ENCODE measurements around the gene MRPL24. TPM values are rescaled to one million over a fixed set of nuclear protein-coding genes. Genes with fewer than 3 reads are reported as not detected.

The MRPL24 gene
- total and polyA plus RNA-seq, 12 donors = 70.3 to 250 (median 88.1) TPM

GRCh38 chr1:156750711-156751450 is 10.0 kb upstream of the MRPL24 start:
- Histone ChIP-seq H3K27me3 (no peaks in the 10 kb centered on the region), H3K4me1 (peaks cover 36 to 70% (median 59%) of the 10 kb centered on the region in 9 donors), H3K36me3 (peaks cover 0 to 3% (median 0%) of the 10 kb centered on the region in 9 donors), H3K9me3 (no peaks in the 10 kb centered on the region), H3K4me3 (peak overlapping the region; percentile 68 to 99 (median 97)), H3K27ac (peak overlapping the region; percentile 94 to 100 (median 100))
- intact Hi-C loops (cut with DNase I) = loop anchor here in 3 of 10 donors (1.0 to 2.0 kb wide), 2 partner anchors 15 to 16 kb away; partner anchors contain the start of gene PRCC (in 1 of the 3)
- WGBS, 2 donors = 0% methylated on average over 58 to 64 of the region's 64 CpGs
- TF ChIP-seq CTCF (IDR thresholded peaks at IDR 0.05) = peak in 3 of 9 donors; percentile 7 to 14 (median 13)
- DNase-seq (peak; percentile 55 to 69), ATAC-seq (peak in 5 of 8 donors; percentile 2 to 16 (median 4))

- peak overlapping the region; percentile 68 to 99 (median 97) for H3K4me3 ChIP-seq
- TF ChIP-seq CTCF (IDR thresholded peaks at IDR 0.05) = no peak
- H3K27ac ChIP-seq = peak overlapping the region; percentile 94 to 100 (median 100)
- no peaks in the 10 kb centered on the region for H3K27me3 ChIP-seq
- peaks cover 0 to 4% (median 0%) of the 10 kb centered on the region in 9 donors for H3K36me3 ChIP-seq
- intact Hi-C loops (cut with DNase I) = loop anchor here in 1 of 10 donors (2.0 kb wide), 1 partner anchor 17 kb away; the partner anchor contains the start of gene PRCC
- DNase-seq (no peak), ATAC-seq (no peak)
- no peaks in the 10 kb centered on the region for H3K9me3 ChIP-seq
- peaks cover 39 to 70% (median 65%) of the 10 kb centered on the region in 9 donors for H3K4me1 ChIP-seq
- 3 to 4% methylated on average over 5 of the region's 5 CpGs for WGBS, 2 donors
Measured at GRCh38 chr1:156750191-156750672, 9.3 kb upstream of the MRPL24 start.

DNA sequence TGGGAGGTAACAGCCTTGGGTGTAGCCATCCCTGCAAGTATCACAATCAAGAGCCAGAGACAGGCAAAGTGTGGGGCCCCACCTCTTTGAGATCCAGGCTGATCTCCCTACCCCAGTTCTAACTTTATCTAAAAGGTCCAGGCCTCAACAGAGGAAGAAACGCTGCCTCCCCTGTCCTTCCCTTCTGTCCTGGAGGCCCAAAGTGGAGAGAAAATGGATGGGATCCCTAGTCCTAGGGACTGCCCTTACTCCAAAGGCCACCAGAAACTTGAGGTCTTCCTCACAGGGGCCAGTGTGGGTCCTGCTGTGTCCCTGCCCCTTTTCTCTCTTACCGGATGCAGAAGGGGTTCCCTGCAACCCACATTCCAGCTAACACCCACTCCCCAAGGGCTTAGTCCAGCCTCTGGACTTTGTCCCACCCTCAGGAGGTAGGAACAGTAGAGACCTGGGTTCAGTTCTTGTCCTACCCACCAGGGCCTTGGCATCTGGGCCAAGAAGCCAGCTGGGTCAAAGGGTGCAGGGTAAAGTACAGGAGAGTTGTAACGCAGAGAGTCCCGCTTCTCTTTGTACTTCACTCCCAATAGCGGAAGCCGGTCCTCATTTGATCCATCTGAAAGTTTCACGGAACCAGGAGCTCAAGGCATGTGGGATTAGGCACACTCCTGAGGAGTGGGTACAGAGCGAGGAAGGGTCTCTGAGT is 8.7 kb upstream of the MRPL24 start:
- DNase-seq = no peak

More for the DNA sequence above, 8.7 kb upstream of the MRPL24 start:
- Histone ChIP-seq H3K27ac (peak overlapping the region; percentile 94 to 100 (median 100)), H3K27me3 (no peaks in the 10 kb centered on the region), H3K9me3 (no peaks in the 10 kb centered on the region), H3K4me1 (peaks cover 39 to 72% (median 66%) of the 10 kb centered on the region in 9 donors), H3K36me3 (peaks cover 0 to 10% (median 0%) of the 10 kb centered on the region in 9 donors), H3K4me3 (peak overlapping the region; percentile 68 to 99 (median 97))
- WGBS, 2 donors = 29 to 34% methylated on average over 8 of the region's 8 CpGs
- TF ChIP-seq CTCF (IDR thresholded peaks at IDR 0.05) = no peak
- intact Hi-C loops (cut with DNase I) = loop anchor here in 2 of 10 donors (2.0 to 10.0 kb wide), 2 partner anchors 17 to 245 kb away; partner anchors contain the start of genes MEF2D (in 1 of the 2) and PRCC (in 1 of the 2)
- no peak for ATAC-seq

Measured in heart right ventricle (tissue), 16 donors.